Activated T-helper 1 cell treated with anti-CD3 and anti-CD28 coated beads, Interleukin-12 subunit alpha, Interleukin-12 subunit beta, Interleukin-2, Interleukin-4 antibody, amounts not matched to agents 30 ng/mL and 10 ng/mL and 1 ng/mL, durations not matched to agents 14 hours and 24 hours and 36 hours (primary cell): ENCODE data around the gene PNO1. TPM values are rescaled to one million over a fixed set of nuclear protein-coding genes. Genes with fewer than 3 reads are reported as not detected.
"Not testable (repeated sequence)": the region's sequence is repeated elsewhere in the genome, so short reads cannot be mapped to it uniquely, and the experiment has no call there.

Source experiments
- DNase-seq: peaks from one replicate; pipeline ENCODE4 v3.0.0; 2021; ENCODE audit warnings: low spot score
- H3K27ac Mint-ChIP-seq: one replicate; pipeline ENCODE4 v1.8.0; 2021; ENCODE audit warnings: mild to moderate bottlenecking, mixed read lengths
- H3K27me3 Mint-ChIP-seq: one replicate; pipeline ENCODE4 v1.8.0; 2022; ENCODE audit warnings: mild to moderate bottlenecking, moderate library complexity, mixed read lengths; ENCODE audit not compliant: insufficient read depth
- H3K36me3 Mint-ChIP-seq: one replicate; pipeline ENCODE4 v1.8.0; 2021; ENCODE audit warnings: low read depth, mixed read lengths
- H3K4me1 Mint-ChIP-seq: one replicate; pipeline ENCODE4 v1.8.0; 2021; ENCODE audit warnings: low read depth, mixed read lengths
- H3K4me3 Mint-ChIP-seq: one replicate; pipeline ENCODE4 v1.8.0; 2021; ENCODE audit warnings: mild to moderate bottlenecking, moderate library complexity, mixed read lengths
- H3K9me3 Mint-ChIP-seq: one replicate; pipeline ENCODE4 v1.8.0; 2021; ENCODE audit warnings: mixed read lengths
- intact Hi-C: fragments of 100-400 bp; cut with micrococcal nuclease; formaldehyde crosslinking; loops from one replicate; pipeline ENCODE4 v1.15.1; 2024
- total RNA-seq: library from RNA; stranded (reverse); gene quantifications from 2 replicates; pipeline ENCODE4 v1.2.3, GENCODE V29; 2022

PNO1 gene
- total RNA-seq, 1 donor from 2014 or later, result 33.4 TPM

DNA sequence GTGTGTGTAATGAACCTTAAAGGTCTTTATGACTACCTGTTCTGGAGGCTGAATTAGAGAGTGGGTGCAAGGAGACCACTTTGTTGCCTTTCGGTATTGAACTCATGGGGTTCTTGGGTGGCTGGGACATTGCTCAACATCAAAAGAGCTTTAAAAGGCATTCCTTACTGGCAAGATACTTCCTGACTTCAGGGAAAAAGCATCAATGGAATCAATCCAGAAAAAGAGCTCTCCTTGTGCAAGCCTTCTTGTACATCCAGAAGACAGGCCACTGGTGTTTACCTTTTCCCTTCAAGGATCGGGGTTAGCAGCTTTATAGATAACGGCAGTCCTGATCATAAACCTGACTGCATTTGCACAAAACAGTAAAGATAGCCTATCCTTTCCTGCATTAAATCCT, 9.5 kb downstream of the PNO1 start:
- Mint-ChIP-seq H3K9me3 (no peaks in the 10 kb centered on the region), H3K36me3 (peaks cover 33% of the 10 kb centered on the region), H3K4me1 (peaks cover 6% of the 10 kb centered on the region), H3K4me3 (no peak overlapping the region), H3K27me3 (no peaks in the 10 kb centered on the region), H3K27ac (no peak overlapping the region)
- DNase-seq, result no peak
- intact Hi-C loops, result no loop called here

GRCh38 chr2:68169308-68169707, 11.6 kb downstream of the PNO1 start:
- Mint-ChIP-seq H3K4me3 (no peak overlapping the region), H3K27me3 (no peaks in the 10 kb centered on the region), H3K9me3 (no peaks in the 10 kb centered on the region), H3K4me1 (peaks cover 15% of the 10 kb centered on the region), H3K36me3 (peaks cover 31% of the 10 kb centered on the region), H3K27ac (no peak overlapping the region)
- intact Hi-C loops, result no loop called here
- DNase-seq, result no peak

- no peaks in the 10 kb centered on the region for H3K27me3 Mint-ChIP-seq
- H3K27ac Mint-ChIP-seq, result no peak overlapping the region
- H3K36me3 Mint-ChIP-seq, result peaks cover 36% of the 10 kb centered on the region
- H3K4me1 Mint-ChIP-seq, result peaks cover 15% of the 10 kb centered on the region
- no peaks in the 10 kb centered on the region for H3K9me3 Mint-ChIP-seq
- DNase-seq, result no peak
- H3K4me3 Mint-ChIP-seq, result no peak overlapping the region
- intact Hi-C loops, result no loop called here
Observed at GRCh38 chr2:68171146-68171545, 13.5 kb downstream of the PNO1 start.

DNA sequence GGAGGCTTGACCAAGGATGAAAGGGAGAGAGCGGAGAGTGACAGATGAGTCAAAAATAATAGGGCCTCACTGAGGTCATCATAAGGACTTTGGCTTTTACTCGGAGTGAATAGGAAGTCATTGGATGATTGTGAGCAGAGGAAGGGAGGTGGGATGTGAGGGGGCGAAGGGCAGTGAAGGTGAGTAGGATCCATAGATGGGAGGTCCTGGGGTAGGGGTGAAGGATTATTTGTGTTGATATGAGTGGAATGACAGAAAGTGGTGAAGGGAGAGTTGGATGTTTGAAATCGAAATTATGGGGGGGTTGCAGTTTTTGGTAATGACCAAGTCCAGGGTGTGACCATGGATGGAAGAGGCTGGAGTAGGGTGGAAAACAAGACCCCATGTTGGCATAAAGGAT, 14.0 kb downstream of the PNO1 start:
- DNase-seq, result no peak
- Mint-ChIP-seq H3K27me3 (no peaks in the 10 kb centered on the region), H3K4me3 (no peak overlapping the region), H3K9me3 (no peaks in the 10 kb centered on the region), H3K27ac (no peak overlapping the region), H3K36me3 (peaks cover 31% of the 10 kb centered on the region), H3K4me1 (peaks cover 15% of the 10 kb centered on the region)
- intact Hi-C loops, result no loop called here

DNA sequence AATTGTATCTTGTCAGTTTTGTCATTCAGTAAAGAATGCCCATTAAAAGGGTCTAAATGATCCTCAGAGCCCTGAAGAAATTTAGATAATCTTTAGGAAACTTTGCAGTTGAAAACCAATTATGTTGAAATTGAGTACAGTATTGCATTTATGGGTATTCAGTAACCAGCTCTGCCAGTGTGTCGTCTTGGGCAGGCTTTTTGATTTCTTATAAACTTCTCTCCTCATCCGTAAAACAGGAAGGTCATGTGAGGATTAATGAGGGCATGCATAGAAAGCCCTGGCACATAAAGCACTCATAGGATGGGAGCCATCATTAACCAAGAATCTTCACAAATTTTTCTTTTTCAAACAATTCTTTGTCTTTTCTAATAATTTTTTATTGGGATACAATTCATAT, 14.8 kb downstream of the PNO1 start:
- no peak overlapping the region for H3K27ac Mint-ChIP-seq
- intact Hi-C loops, result no loop called here
- H3K27me3 Mint-ChIP-seq, result no peaks in the 10 kb centered on the region
- no peaks in the 10 kb centered on the region for H3K9me3 Mint-ChIP-seq
- DNase-seq, result no peak
- H3K4me1 Mint-ChIP-seq, result peaks cover 15% of the 10 kb centered on the region
- H3K36me3 Mint-ChIP-seq, result peaks cover 30% of the 10 kb centered on the region
- H3K4me3 Mint-ChIP-seq, result no peak overlapping the region

GRCh38 chr2:68172990-68173700, 15.5 kb downstream of the PNO1 start:
- Mint-ChIP-seq H3K27ac (no peak overlapping the region), H3K4me3 (no peak overlapping the region), H3K4me1 (peaks cover 11% of the 10 kb centered on the region), H3K27me3 (no peaks in the 10 kb centered on the region), H3K36me3 (peaks cover 28% of the 10 kb centered on the region), H3K9me3 (no peaks in the 10 kb centered on the region)
- intact Hi-C loops, result no loop called here
- no peak for DNase-seq

DNA sequence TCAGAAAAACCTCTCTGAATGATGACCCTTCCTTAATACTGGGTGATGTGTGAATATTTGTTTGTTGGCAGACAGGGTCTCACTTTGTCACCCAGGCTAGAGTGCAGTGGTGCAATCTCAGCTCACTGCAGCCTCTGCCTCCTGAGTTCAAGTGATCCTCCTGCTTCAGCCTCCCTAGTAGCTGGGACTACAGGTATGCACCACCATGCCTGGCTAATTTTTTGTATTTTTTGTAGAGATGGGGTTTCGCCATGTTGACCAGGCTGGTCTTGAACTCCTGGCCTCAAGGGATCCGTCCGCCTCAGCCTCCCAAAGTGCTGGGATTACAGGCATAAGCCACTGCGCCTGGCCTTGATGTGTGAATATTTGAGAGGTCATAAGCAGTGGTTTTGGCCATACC, 17.5 kb downstream of the PNO1 start:
- intact Hi-C loops, result not testable (repeated sequence)

DNA sequence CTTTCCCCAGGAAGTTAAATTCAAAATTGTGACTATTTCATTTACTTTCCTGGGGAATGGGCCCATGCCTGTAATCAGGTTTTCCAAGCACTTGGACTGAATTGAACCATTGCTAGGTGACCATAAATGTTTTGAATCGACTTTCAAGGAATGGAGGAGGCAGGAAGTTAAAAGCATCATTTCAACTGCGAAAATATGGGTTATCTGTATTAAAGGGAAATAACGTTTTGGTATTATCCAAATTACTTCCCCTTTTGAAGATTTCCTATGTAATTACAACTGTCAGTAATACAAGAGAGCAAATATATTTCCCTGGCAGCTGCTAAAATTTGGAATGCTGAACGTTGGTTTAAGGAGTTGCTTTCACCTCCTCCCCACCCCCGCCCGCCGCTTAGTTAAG, 19.0 kb downstream of the PNO1 start:
- intact Hi-C loops, result no loop called here
- peaks cover 34% of the 10 kb centered on the region for H3K36me3 Mint-ChIP-seq
- H3K4me3 Mint-ChIP-seq, result no peak overlapping the region

More for the DNA sequence above, 17.5 kb downstream of the PNO1 start:
- peaks cover 16% of the 10 kb centered on the region for H3K4me1 Mint-ChIP-seq
- H3K4me3 Mint-ChIP-seq, H3K27me3 Mint-ChIP-seq, H3K9me3 Mint-ChIP-seq, H3K27ac Mint-ChIP-seq, DNase-seq: not testable (repeated sequence)
- H3K36me3 Mint-ChIP-seq, result peaks cover 31% of the 10 kb centered on the region

DNA sequence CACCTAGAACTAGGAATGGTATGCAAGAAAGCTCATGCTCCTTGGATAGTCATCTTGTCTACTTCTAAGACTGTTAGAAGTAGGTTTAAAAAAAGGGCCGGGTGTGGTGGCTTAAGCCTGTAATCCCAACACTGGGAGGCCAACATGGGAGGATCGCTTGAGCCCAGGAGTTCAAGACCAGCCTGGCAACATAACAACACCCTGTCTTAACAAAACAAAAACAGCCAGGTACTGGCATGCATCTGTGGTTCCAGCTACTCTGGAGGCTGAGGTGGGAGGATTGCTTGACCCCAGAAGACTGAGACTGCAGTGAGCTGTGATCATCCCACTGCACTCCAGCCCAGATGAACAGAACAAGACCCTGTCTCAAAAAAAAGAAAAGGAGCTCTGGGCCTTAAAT, 19.9 kb downstream of the PNO1 start:
- H3K4me1 Mint-ChIP-seq, result peaks cover 16% of the 10 kb centered on the region
- intact Hi-C loops, result no loop called here
- no peak for DNase-seq
- H3K36me3 Mint-ChIP-seq, result peaks cover 38% of the 10 kb centered on the region
- no peak overlapping the region for H3K27ac Mint-ChIP-seq
- H3K27me3 Mint-ChIP-seq, result no peaks in the 10 kb centered on the region
- no peak overlapping the region for H3K4me3 Mint-ChIP-seq
- no peaks in the 10 kb centered on the region for H3K9me3 Mint-ChIP-seq

More for the DNA sequence above, 19.0 kb downstream of the PNO1 start:
- Mint-ChIP-seq H3K27me3 (no peaks in the 10 kb centered on the region), H3K4me1 (peaks cover 16% of the 10 kb centered on the region), H3K27ac (no peak overlapping the region), H3K9me3 (no peaks in the 10 kb centered on the region)
- no peak for DNase-seq

DNA sequence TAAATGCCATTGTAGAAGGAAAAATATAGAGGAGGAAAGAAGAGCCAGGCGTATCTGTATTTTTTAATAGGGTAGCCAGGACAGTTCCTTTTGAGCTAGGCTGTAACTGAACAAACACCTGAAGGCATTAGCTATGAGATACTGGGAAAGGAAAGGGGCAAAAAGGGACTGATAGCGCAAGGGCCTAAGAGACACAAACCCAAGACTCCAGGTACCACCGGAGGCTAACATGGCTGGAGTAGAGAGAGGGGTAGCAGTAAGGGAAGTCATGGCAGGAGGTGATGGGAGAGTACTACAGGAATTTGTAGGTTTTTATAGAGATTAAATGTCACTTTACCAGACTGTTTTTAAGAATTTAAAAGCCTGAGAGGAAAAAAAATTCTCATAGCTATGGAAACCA, 20.7 kb downstream of the PNO1 start:
- H3K9me3 Mint-ChIP-seq, result no peaks in the 10 kb centered on the region
- DNase-seq, result no peak
- peaks cover 32% of the 10 kb centered on the region for H3K36me3 Mint-ChIP-seq
- H3K27ac Mint-ChIP-seq, result peak overlapping the region; percentile 53
- peaks cover 11% of the 10 kb centered on the region for H3K4me1 Mint-ChIP-seq
- H3K4me3 Mint-ChIP-seq, result no peak overlapping the region
- no peaks in the 10 kb centered on the region for H3K27me3 Mint-ChIP-seq
- intact Hi-C loops, result no loop called here

DNA sequence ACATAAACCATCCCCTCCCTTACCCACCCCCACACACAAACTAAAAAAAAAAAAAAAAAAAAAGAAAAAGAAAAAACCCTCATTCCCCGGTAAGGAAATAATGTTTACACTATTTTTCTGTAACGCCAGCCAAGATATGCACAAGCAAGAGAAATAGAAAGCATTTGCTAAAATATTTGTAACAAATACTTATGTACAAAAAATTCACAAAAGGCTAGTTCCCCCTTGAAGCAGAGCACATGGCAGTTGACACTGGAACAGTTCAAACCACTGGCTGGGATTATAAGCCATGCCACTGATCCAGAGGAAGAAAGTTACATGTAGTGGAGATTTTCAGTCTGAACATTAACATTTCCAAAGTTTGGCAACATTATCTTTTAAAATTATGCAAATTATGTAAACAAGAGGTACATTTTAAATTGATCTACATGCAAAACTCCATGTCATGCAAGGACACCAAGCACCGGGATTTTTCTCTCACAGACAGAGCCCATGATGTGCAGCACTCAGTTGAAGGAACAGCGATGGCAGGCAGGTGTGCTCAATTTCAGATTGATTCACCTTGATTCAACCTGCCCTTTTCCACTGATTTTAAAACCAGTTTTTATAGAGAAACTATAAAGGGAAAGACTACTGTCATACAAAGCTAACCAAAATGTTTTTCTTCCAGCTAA, 21.4 kb downstream of the PNO1 start:
- Mint-ChIP-seq H3K9me3 (no peaks in the 10 kb centered on the region), H3K27me3 (no peaks in the 10 kb centered on the region), H3K4me3 (no peak overlapping the region), H3K27ac (no peak overlapping the region), H3K4me1 (peaks cover 7% of the 10 kb centered on the region), H3K36me3 (peaks cover 29% of the 10 kb centered on the region)
- DNase-seq, result no peak
- intact Hi-C loops, result no loop called here

DNA sequence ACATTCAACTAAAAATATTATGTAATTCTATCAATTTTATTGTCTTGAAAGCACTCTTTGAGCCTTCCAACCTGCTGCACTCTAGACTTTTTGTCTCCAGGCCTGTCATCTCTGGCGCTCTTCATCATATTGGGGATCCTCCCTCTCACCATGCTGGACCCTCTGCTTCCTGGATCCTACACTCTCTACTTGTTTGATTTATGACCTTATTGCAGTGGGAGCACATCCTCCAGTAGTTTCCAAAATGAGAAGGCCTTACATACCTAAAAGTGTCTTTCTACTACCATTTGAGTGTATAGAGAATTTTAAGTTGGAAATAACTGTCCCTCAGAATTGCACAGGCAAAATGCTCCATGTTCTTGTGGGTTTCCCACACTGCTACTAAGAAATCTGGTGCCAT, 25.2 kb downstream of the PNO1 start:
- no peak for DNase-seq
- H3K9me3 Mint-ChIP-seq, result no peaks in the 10 kb centered on the region
- H3K4me1 Mint-ChIP-seq, result peaks cover 16% of the 10 kb centered on the region
- H3K4me3 Mint-ChIP-seq, result no peak overlapping the region
- intact Hi-C loops, result no loop called here
- H3K27me3 Mint-ChIP-seq, result no peaks in the 10 kb centered on the region
- no peak overlapping the region for H3K27ac Mint-ChIP-seq
- H3K36me3 Mint-ChIP-seq, result peaks cover 35% of the 10 kb centered on the region

GRCh38 chr2:68185541-68186164, 28.0 kb downstream of the PNO1 start:
- Mint-ChIP-seq H3K27me3 (no peaks in the 10 kb centered on the region), H3K36me3 (peaks cover 29% of the 10 kb centered on the region), H3K4me3 (no peak overlapping the region), H3K27ac (no peak overlapping the region), H3K9me3 (no peaks in the 10 kb centered on the region), H3K4me1 (peaks cover 23% of the 10 kb centered on the region)
- DNase-seq, result peak; percentile 28
- intact Hi-C loops, result loop anchor here (1.0 kb wide), 1 partner anchor 63 kb away; no protein-coding TSS in a partner anchor
